Nephron (organoid): ENCODE data around the gene GHRH.

Experiments used
- H3K27ac Mint-ChIP-seq, 3 experiments: 2 replicates each; pipeline ENCODE4 v1.8.0; 2020; ENCODE audit warnings: mixed read lengths in 3 of 3, mild to moderate bottlenecking in 2 of 3, moderate library complexity in 1 of 3
- H3K27me3 Mint-ChIP-seq: 2 replicates; pipeline ENCODE4 v1.8.0; 2021; ENCODE audit warnings: low read depth, mild to moderate bottlenecking, moderate library complexity, mixed read lengths
- H3K36me3 Mint-ChIP-seq: 2 replicates; pipeline ENCODE4 v1.8.0; 2020; ENCODE audit warnings: low read depth, mixed read lengths
- H3K4me1 Mint-ChIP-seq: 2 replicates; pipeline ENCODE4 v1.8.0; 2020; ENCODE audit warnings: mixed read lengths
- H3K4me3 Mint-ChIP-seq, 3 experiments: 2 replicates each; pipeline ENCODE4 v1.8.0; 2020; ENCODE audit warnings: mild to moderate bottlenecking in 3 of 3, mixed read lengths in 3 of 3, moderate library complexity in 2 of 3
- H3K9me3 Mint-ChIP-seq: 2 replicates; pipeline ENCODE4 v1.8.0; 2020; ENCODE audit warnings: mixed read lengths
- CTCF ChIP-seq, 3 experiments: fragments of 200-600 bp; sonication (generic); IDR thresholded peaks; one replicate each; pipeline ENCODE4 v1.5.0; 2021; ENCODE audit warnings: antibody characterized with exemption in 3 of 3; ENCODE audit not compliant: unreplicated experiment in 3 of 3

GHRH gene

DNA sequence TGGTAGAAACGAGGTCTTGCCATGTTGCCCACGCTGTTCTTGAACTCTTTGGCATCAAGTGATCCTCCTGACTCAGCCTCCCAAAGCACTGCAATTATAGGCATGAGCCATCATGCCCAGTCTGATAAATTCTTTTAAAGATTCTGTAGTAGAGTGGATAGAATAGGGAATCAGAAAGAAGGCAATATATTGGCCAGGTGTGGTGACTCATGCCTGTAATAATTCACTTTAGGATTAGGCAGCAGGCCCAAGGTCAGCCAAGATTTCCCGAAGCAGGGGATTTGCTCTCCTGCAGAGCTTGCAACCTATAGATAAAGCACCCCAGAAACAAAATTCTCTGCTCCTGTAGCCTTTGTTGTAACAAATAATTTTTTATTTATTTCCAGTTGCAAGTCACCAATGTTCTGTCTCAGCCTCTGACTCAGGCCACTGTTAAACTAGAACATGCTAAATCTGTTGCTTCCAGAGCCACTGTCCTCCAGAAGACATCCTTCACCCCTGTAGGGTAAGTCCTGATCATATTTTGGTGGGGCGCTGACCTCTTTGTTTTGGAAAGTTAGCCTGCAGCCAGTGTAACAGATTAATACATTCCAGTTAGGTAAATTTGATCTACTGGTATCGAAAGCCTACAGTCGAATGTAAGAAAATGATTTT lies 51.8 kb downstream of the GHRH start:
- Mint-ChIP-seq H3K9me3 (no peaks in the 10 kb centered on the region), H3K27me3 (no peaks in the 10 kb centered on the region), H3K27ac (no peak overlapping the region), H3K4me3 (no peak overlapping the region), H3K4me1 (peaks cover 14% of the 10 kb centered on the region), H3K36me3 (peaks cover 58% of the 10 kb centered on the region)
- TF ChIP-seq CTCF (IDR thresholded peaks at IDR 0.05; ENCODE audit: unreplicated experiment in 3 of 3) = no peak

DNA sequence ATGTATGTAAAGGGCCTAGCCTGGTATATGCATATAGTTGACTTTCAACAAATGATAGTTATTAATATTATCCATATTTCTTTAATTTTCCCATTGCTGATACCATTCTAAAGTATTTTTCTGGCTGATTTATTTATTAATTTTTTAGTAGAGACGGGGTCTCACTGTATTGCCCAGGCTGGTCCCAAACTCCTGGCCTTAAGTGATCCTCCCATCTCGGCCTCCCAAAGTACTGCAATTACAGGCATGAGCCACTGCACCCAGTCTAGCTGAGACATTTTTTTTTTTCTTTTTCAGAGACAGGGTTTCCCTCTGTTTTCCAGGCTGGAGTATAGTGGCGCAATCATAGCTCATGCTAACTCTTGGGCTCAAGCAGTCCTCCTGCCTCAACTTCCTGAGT lies 52.4 kb downstream of the GHRH start:
- peaks cover 15% of the 10 kb centered on the region for H3K4me1 Mint-ChIP-seq
- no peak overlapping the region for H3K27ac Mint-ChIP-seq
- TF ChIP-seq CTCF (IDR thresholded peaks at IDR 0.05; ENCODE audit: unreplicated experiment in 3 of 3) = no peak
- peaks cover 58% of the 10 kb centered on the region for H3K36me3 Mint-ChIP-seq
- no peaks in the 10 kb centered on the region for H3K27me3 Mint-ChIP-seq
- no peak overlapping the region for H3K4me3 Mint-ChIP-seq
- no peaks in the 10 kb centered on the region for H3K9me3 Mint-ChIP-seq

DNA sequence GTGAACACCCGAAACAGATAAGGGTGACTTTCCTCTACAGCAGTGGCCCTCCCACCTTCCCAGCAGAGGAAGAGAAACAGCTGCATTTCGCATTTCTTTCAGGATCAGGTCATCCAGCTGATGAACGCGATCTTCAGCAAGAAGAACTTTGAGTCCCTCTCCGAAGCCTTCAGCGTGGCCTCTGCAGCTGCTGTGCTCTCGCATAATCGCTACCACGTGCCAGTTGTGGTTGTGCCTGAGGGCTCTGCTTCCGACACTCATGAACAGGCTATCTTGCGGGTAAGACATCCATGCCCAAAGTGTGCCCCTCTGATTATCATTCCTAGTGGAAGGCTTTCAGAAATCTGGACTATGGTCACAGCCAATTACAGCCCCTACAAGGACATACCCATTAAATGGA lies 54.4 kb downstream of the GHRH start:
- Mint-ChIP-seq H3K9me3 (no peaks in the 10 kb centered on the region), H3K4me3 (no peak overlapping the region), H3K36me3 (peaks cover 55% of the 10 kb centered on the region), H3K27me3 (no peaks in the 10 kb centered on the region), H3K4me1 (peaks cover 21% of the 10 kb centered on the region), H3K27ac (no peak overlapping the region)
- no peak for TF ChIP-seq CTCF (IDR thresholded peaks at IDR 0.05; ENCODE audit: unreplicated experiment in 3 of 3)

- H3K27ac Mint-ChIP-seq = no peak overlapping the region
- H3K9me3 Mint-ChIP-seq = no peaks in the 10 kb centered on the region
- no peak overlapping the region for H3K4me3 Mint-ChIP-seq
- peaks cover 56% of the 10 kb centered on the region for H3K36me3 Mint-ChIP-seq
- peaks cover 34% of the 10 kb centered on the region for H3K4me1 Mint-ChIP-seq
- TF ChIP-seq CTCF (IDR thresholded peaks at IDR 0.05; ENCODE audit: unreplicated experiment in 3 of 3) = no peak
- H3K27me3 Mint-ChIP-seq = no peaks in the 10 kb centered on the region
Observed at GRCh38 chr20:37205794-37206193, 55.8 kb downstream of the GHRH start.

DNA sequence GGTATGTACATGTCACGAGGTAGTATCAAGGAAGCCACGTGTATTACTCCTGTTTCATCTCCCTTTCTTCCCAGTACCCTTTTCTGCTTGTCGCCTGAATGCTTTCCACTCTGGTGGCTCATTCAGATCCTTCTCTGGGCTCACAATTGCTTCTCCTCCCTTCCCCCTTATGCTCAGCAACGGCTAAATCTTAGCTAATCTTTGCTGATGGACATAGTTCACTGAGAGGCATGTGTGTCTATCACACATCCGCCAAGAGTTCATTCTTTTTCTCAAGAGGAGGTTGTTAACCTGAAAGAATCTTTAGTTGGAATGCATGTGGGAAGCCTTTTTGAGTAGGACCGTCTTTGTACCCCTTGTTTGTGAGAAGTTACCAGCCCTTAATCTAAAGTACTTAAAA lies 56.5 kb downstream of the GHRH start:
- TF ChIP-seq CTCF (IDR thresholded peaks at IDR 0.05; ENCODE audit: unreplicated experiment in 3 of 3) = no peak
- Mint-ChIP-seq H3K36me3 (peaks cover 63% of the 10 kb centered on the region), H3K9me3 (no peaks in the 10 kb centered on the region), H3K4me1 (peaks cover 38% of the 10 kb centered on the region), H3K27ac (peak overlapping the region in 1 of 3 experiments; percentile 5), H3K27me3 (no peaks in the 10 kb centered on the region), H3K4me3 (no peak overlapping the region)

DNA sequence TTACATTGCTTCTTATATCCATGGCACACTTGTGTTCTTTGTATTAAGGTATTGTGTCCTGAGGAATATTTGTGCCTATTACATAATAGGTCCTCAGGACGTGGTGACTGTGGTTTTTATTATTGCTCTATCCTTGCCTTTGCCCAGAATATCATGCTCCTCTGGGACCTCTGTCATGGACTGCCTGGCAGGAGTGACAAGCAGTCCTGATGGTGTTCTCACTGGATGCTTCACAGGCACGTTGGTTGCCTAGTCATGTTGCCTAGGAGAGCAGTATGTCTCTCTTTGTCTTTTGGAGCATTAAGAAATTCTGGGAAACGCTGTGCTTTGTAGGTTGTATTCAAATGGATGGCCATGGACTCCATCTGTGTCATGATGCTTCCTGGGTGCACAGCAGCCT lies 57.6 kb downstream of the GHRH start:
- Mint-ChIP-seq H3K27ac (no peak overlapping the region), H3K27me3 (no peaks in the 10 kb centered on the region), H3K4me3 (no peak overlapping the region), H3K36me3 (peaks cover 65% of the 10 kb centered on the region), H3K9me3 (no peaks in the 10 kb centered on the region), H3K4me1 (peaks cover 43% of the 10 kb centered on the region)
- no peak for TF ChIP-seq CTCF (IDR thresholded peaks at IDR 0.05; ENCODE audit: unreplicated experiment in 3 of 3)
